Measurements from ENCODE around the gene SLC13A4. TPM values are rescaled to one million over a fixed set of nuclear protein-coding genes. Genes with fewer than 3 reads are reported as not detected.

Gene SLC13A4
- total and polyA plus RNA-seq, 2 donors (not counting 1 experiment from before 2014, with no cell fraction given), result 0.32 to 0.50 TPM

GRCh38 chr7:135769005-135769802, 41.2 kb upstream of the SLC13A4 start:
- no peak overlapping the region for H3K27ac ChIP-seq (ENCODE audit: insufficient read depth, low read length)

DNA sequence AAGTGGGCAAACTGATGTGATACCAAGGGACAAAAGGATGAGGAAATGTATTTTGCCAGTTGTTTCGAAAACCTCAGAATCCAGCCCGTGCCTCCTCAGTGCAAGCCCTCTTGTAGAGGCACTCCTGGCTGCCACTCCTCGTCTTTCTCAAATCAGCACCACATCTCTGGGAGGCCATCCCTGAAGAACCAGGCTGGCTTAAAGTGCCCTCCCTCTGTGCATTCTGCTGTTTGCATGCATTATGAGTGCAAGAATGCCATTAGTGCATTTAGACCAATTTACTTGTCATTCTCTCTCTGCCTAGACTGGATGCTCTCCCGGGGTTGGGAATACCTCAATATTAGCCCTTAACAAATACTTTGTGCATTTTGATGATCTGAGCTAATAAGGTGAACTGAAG, 40.5 kb upstream of the SLC13A4 start:
- no peak overlapping the region for H3K9ac ChIP-seq (ENCODE audit: insufficient read depth, low read length)
- no peaks in the 10 kb centered on the region for H3K9me3 ChIP-seq (ENCODE audit: control insufficient read depth, insufficient read depth, low read depth, low read length)
- no peak overlapping the region for H3K27ac ChIP-seq (ENCODE audit: insufficient read depth, low read length)
- TF ChIP-seq EZH2 (IDR thresholded peaks at IDR 0.05; ENCODE audit: low read length, missing control alignments), result no peak
- TF ChIP-seq, protein P1, sequence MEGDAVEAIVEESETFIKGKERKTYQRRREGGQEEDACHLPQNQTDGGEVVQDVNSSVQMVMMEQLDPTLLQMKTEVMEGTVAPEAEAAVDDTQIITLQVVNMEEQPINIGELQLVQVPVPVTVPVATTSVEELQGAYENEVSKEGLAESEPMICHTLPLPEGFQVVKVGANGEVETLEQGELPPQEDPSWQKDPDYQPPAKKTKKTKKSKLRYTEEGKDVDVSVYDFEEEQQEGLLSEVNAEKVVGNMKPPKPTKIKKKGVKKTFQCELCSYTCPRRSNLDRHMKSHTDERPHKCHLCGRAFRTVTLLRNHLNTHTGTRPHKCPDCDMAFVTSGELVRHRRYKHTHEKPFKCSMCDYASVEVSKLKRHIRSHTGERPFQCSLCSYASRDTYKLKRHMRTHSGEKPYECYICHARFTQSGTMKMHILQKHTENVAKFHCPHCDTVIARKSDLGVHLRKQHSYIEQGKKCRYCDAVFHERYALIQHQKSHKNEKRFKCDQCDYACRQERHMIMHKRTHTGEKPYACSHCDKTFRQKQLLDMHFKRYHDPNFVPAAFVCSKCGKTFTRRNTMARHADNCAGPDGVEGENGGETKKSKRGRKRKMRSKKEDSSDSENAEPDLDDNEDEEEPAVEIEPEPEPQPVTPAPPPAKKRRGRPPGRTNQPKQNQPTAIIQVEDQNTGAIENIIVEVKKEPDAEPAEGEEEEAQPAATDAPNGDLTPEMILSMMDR (conservative IDR thresholded peaks at IDR 0.05 in 1 of 2, IDR thresholded peaks at IDR 0.05 in 1 of 2; ENCODE audit: low read depth in 1 of 2, low read length in 2 of 2), result no peak
- H3K27me3 ChIP-seq (ENCODE audit: control insufficient read depth, insufficient read depth, low read length), result no peaks in the 10 kb centered on the region
- no peaks in the 10 kb centered on the region for H3K4me1 ChIP-seq (ENCODE audit: control insufficient read depth, extremely low read depth, insufficient read depth, low read length)
- no peaks in the 10 kb centered on the region for H4K20me1 ChIP-seq (ENCODE audit: control insufficient read depth, extremely low read depth, insufficient read depth, low read length)
- H3K36me3 ChIP-seq (ENCODE audit: control insufficient read depth, insufficient read depth, low read length), result no peaks in the 10 kb centered on the region
- no peak overlapping the region for H2AFZ ChIP-seq (ENCODE audit: low read length)
- DNase-seq (ENCODE audit: low read depth in 2 of 2), result no peak
- no peak overlapping the region for H3K4me2 ChIP-seq (ENCODE audit: extremely low read depth, insufficient read depth, low read length)
- H3K79me2 ChIP-seq (ENCODE audit: control insufficient read depth, insufficient read depth, low read length), result no peaks in the 10 kb centered on the region
- no peak overlapping the region for H3K4me3 ChIP-seq (replicated peaks in 1 of 4; ENCODE audit: control extremely low read depth in 1 of 4, insufficient read depth in 1 of 4, low read depth in 3 of 4, low read length in 4 of 4)

More at GRCh38 chr7:135769005-135769802, 41.2 kb upstream of the SLC13A4 start:
- Histone ChIP-seq H4K20me1 (ENCODE audit: control insufficient read depth, extremely low read depth, insufficient read depth, low read length) (no peaks in the 10 kb centered on the region), H3K4me2 (ENCODE audit: extremely low read depth, insufficient read depth, low read length) (no peak overlapping the region), H3K4me3 (replicated peaks in 1 of 4; ENCODE audit: control extremely low read depth in 1 of 4, insufficient read depth in 1 of 4, low read depth in 3 of 4, low read length in 4 of 4) (no peak overlapping the region), H3K9me3 (ENCODE audit: control insufficient read depth, insufficient read depth, low read depth, low read length) (no peaks in the 10 kb centered on the region), H3K9ac (ENCODE audit: insufficient read depth, low read length) (no peak overlapping the region), H3K27me3 (ENCODE audit: control insufficient read depth, insufficient read depth, low read length) (no peaks in the 10 kb centered on the region), H3K4me1 (ENCODE audit: control insufficient read depth, extremely low read depth, insufficient read depth, low read length) (no peaks in the 10 kb centered on the region), H2AFZ (ENCODE audit: low read length) (no peak overlapping the region), H3K36me3 (ENCODE audit: control insufficient read depth, insufficient read depth, low read length) (no peaks in the 10 kb centered on the region), H3K79me2 (ENCODE audit: control insufficient read depth, insufficient read depth, low read length) (no peaks in the 10 kb centered on the region)
- TF ChIP-seq EZH2 (IDR thresholded peaks at IDR 0.05; ENCODE audit: low read length, missing control alignments), result no peak
- TF ChIP-seq, protein P1 (conservative IDR thresholded peaks at IDR 0.05 in 1 of 2, IDR thresholded peaks at IDR 0.05 in 1 of 2; ENCODE audit: low read depth in 1 of 2, low read length in 2 of 2), result no peak
- DNase-seq (ENCODE audit: low read depth in 2 of 2), result no peak

- no peak overlapping the region for H3K4me3 ChIP-seq (replicated peaks in 1 of 4; ENCODE audit: control extremely low read depth in 1 of 4, insufficient read depth in 1 of 4, low read depth in 3 of 4, low read length in 4 of 4)
- no peak overlapping the region for H3K27ac ChIP-seq (ENCODE audit: insufficient read depth, low read length)
- H3K9me3 ChIP-seq (ENCODE audit: control insufficient read depth, insufficient read depth, low read depth, low read length), result no peaks in the 10 kb centered on the region
- H4K20me1 ChIP-seq (ENCODE audit: control insufficient read depth, extremely low read depth, insufficient read depth, low read length), result no peaks in the 10 kb centered on the region
- no peak overlapping the region for H2AFZ ChIP-seq (ENCODE audit: low read length)
- H3K9ac ChIP-seq (ENCODE audit: insufficient read depth, low read length), result no peak overlapping the region
- H3K4me2 ChIP-seq (ENCODE audit: extremely low read depth, insufficient read depth, low read length), result no peak overlapping the region
- no peaks in the 10 kb centered on the region for H3K4me1 ChIP-seq (ENCODE audit: control insufficient read depth, extremely low read depth, insufficient read depth, low read length)
- no peaks in the 10 kb centered on the region for H3K36me3 ChIP-seq (ENCODE audit: control insufficient read depth, insufficient read depth, low read length)
- H3K27me3 ChIP-seq (ENCODE audit: control insufficient read depth, insufficient read depth, low read length), result no peaks in the 10 kb centered on the region
- no peak for DNase-seq (ENCODE audit: low read depth in 2 of 2)
- H3K79me2 ChIP-seq (ENCODE audit: control insufficient read depth, insufficient read depth, low read length), result no peaks in the 10 kb centered on the region
- TF ChIP-seq EZH2 (IDR thresholded peaks at IDR 0.05; ENCODE audit: low read length, missing control alignments), result no peak
- TF ChIP-seq, protein P1 (conservative IDR thresholded peaks at IDR 0.05 in 1 of 2, IDR thresholded peaks at IDR 0.05 in 1 of 2; ENCODE audit: low read depth in 1 of 2, low read length in 2 of 2), result no peak
Observed at GRCh38 chr7:135768064-135768463, 40.1 kb upstream of the SLC13A4 start.

Measured in fibroblast of lung (primary cell).